Fibroblast of skin of scalp (primary cell): ENCODE data around the gene GNAS.

Experiments
- DNase-seq: peaks from one replicate; pipeline ENCODE4 v3.0.0-alpha.2; 2013

The GNAS gene

GRCh38 chr20:58899512-58899911 is 47.0 kb downstream of the GNAS start:
- no peak for DNase-seq

GRCh38 chr20:58900397-58900796 is 47.9 kb downstream of the GNAS start:
- no peak for DNase-seq

DNA sequence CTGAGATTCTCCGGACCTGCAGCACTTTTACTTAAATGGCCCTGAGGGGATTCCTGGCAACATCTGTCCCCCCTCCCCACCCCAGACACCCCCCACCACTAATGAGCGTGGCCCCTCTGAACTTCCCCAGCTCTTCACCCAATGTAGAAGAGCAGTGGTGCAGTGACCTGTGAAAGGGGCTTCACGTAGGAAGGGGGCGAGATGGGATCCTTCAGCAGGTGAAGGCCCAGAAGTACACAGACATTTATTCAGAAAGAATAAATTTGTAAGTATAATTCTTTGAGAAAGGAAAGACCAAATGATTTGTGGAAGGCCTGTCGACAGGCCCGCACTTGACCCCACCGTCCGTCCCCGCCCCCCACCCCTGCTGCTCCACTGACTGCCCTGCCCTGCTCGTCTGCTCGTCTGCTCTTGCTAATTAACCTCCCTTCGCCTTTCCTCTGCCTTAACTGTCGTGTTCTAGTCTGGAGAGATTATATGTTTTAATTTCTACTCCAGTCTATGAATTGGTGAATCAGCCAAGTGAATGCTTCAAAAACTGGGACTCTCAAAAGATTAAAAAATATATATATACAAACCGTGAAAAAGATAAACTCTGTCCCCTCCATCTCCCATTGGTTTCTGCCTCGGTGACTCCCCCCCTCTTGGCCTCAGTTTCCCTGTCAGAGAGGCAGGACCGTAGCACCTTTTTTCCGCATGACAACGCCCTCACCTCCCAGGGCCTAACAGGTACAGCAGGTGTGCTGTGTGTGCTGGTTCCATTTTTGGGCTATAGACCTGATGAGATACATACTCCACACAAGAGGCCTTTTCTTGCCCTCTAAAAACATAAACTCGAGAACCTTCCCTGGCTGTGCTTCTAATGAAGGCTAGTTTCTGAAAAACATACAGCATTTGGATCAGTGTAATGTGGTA is 49.2 kb downstream of the GNAS start:
- DNase-seq, result no peak

GRCh38 chr20:58903614-58904013 is 51.1 kb downstream of the GNAS start:
- DNase-seq, result no peak

GRCh38 chr20:58905236-58905635 is 52.7 kb downstream of the GNAS start:
- no peak for DNase-seq

DNA sequence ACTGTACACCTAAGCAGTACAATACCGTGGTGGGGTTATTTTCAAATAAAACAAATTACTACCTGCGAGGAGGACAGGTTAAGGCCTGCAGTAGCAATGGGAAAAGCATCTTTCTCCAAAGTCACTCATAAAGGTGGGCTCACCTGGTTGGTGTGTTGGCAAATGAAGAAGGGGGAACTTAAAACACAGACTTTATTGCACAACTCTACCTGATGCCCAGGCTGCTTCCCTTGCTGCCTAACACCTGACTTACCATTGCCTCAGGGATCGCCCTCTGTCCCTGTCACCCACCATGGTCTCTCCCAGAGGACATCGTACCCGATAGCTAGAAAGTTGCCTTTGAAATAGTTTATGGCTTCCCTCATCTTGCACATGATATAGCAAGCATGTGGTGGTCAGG is 53.6 kb downstream of the GNAS start:
- no peak for DNase-seq

- no peak for DNase-seq
Measured at GRCh38 chr20:58906894-58907293, 54.4 kb downstream of the GNAS start.

DNA sequence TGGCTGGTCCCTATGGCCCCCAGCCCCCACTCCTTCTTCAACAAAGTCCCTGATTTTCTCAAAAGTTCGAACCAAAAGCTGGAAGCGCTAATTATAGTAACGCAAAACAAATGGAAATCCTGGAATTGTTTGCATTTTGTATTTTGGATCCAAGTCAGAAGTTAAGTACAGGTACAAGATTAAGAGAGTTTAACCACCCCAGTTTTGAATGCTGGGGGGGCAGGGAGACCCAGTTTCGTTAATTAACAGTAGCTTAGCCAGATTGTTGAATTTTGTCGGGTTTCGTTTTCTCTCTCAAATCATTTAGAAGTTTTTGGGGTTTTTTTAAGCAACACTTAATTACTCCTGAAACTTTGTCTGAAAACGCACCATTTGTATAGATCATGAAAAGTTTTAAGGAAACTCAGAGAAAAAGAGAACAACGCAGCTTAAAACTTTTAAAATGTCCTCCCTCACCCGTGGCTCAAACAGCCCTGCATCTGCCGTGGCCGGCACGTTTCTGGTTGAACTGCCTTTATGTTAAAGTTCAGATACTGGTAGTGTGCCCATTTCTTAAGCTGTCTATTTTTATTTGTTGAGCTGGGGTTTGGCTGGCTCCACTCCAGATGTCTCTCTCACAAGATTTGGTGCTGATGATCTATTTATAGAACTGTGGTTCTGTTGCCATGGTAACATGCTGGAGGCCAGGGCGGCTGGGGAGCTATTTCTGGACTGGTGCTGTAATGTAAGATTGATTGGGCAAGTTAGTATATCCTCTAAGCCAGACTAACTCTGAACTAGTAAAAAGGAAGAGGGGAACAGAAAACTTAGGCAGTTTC is 55.0 kb downstream of the GNAS start:
- peak; percentile 99 for DNase-seq

DNA sequence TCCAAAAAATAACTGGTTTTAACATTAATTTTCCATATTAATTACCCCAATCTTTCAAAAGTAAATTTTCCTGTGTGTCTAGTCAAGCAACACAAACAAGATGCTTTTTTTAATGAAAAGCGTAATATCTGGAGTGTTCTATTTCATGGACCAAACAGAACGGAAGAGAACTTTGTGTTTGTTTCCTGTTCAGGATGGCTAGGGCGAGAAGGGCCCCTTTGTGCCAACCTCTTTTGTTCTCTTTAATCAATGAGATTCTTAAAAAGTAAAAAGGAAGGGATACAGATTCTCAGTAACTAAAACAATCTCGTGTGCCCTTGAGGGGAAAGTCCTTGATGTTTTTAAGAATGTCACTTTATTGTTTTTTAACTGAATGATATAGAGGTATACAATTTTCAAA is 55.7 kb downstream of the GNAS start:
- no peak for DNase-seq

DNA sequence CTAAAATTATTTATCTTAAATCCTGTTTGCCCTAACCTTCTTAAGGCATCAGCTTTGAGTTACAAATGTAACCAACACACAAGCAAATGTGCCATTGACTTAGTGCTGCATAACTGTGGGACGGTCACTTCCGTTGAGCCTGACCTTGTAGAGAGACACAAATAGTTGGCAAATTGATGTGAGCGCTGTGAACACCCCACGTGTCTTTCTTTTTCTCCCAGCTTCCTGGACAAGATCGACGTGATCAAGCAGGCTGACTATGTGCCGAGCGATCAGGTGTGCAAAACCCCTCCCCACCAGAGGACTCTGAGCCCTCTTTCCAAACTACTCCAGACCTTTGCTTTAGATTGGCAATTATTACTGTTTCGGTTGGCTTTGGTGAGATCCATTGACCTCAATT is 56.4 kb downstream of the GNAS start:
- no peak for DNase-seq

DNA sequence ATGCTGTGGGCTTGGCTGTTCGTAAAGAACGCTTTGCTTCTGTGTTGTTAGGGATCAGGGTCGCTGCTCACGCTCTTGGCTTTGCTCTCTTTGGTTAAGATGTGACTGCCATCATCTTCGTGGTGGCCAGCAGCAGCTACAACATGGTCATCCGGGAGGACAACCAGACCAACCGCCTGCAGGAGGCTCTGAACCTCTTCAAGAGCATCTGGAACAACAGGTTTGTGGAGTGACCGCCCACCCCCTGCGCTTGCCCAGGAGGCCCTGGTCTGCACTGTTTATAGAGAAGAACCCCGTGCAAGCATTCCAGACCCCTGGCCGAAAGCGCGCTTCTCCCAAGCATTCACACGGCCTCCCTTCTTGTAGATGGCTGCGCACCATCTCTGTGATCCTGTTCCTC is 57.1 kb downstream of the GNAS start:
- DNase-seq, result no peak

GRCh38 chr20:58910473-58910872 is 58.0 kb downstream of the GNAS start:
- no peak for DNase-seq

DNA sequence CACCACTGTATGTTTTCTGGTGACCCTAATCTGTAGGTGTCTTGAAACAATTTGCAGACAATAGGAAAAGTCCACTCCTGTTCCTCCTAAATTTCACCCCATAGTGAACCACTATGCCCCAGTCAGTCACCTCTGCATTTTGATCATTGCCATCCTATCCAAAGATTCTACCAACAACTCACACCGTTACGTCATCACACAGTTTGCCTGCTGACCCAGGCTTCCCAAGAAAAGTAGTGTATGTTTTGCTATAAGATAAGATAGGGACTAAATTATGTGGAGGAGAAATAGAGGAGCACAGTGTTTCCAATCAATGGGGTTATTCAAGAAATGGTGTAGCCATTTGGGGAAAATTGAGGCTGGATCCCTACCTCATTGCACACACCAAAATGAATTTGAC is 58.8 kb downstream of the GNAS start:
- DNase-seq, result no peak

DNA sequence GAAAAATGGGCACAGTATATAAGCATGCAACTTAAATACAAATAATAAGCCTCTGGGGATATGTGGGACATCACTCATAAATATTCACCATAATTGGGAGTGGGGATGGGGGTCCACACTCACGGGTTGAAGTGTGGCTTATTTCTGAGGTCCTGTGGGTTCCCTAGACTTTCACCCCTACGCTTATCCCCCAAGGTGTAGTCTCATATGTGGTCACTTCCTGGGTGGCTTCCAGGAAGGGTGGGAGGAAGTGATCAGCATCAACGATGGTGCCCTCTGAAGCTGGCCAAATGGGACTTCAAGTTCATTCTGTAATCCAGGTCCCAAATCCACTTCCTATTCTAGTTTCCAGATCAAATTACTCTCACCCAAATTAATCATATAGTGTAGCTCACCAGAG is 59.5 kb downstream of the GNAS start:
- DNase-seq, result no peak

- no peak for DNase-seq
Measured at GRCh38 chr20:58913079-58913478, 60.6 kb downstream of the GNAS start.

GRCh38 chr20:58918621-58919020 is 66.1 kb downstream of the GNAS start:
- no peak for DNase-seq

GRCh38 chr20:58921564-58921963 is 69.0 kb downstream of the GNAS start:
- no peak for DNase-seq

DNA sequence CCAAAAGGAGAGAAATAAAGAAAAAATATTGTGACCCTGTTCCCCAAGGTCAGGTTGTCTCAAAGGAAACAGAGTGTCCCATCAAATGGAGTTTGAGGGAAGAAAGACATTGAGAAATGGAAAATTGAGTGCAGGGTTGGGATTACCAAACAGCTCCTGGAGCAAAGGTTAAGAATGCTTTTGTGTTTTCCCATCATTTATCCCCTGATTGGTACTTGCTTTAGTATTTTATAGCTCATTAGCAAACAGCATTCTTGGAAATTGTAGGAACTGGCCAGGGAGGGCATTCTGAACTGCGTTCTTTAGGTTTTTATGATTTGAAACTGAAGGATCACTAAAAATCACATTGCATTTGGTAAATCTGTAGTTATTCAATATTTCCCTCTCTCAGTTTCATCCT is 69.5 kb downstream of the GNAS start:
- no peak for DNase-seq

DNA sequence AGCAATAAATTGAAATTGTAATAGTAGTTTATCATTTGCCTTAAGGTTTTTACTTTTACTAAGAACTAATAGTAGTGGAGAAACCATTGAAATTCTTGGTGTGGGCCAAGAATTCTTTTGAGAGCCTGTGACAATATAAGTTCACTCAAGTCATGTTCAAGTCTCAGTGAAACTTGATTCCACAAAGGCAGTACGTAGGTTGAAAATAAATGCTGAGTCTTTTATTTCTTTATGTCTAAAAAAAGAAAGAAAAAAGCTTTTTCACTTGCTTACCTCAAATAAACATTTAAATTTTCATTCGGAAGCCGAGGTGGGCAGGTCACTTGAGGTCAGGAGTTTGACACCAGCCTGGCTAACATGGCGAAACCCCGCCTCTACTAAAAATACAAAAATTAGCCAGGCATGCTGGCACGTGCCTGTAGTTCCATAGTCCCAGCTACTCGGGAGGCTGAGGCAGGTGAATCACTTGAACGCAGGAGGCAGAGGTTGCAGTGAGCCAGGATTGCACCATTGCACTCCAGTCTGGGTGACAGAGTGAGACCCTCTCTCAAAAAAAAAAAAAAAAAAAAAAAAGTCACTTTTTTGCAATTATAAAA is 70.7 kb downstream of the GNAS start:
- DNase-seq, result no peak

DNA sequence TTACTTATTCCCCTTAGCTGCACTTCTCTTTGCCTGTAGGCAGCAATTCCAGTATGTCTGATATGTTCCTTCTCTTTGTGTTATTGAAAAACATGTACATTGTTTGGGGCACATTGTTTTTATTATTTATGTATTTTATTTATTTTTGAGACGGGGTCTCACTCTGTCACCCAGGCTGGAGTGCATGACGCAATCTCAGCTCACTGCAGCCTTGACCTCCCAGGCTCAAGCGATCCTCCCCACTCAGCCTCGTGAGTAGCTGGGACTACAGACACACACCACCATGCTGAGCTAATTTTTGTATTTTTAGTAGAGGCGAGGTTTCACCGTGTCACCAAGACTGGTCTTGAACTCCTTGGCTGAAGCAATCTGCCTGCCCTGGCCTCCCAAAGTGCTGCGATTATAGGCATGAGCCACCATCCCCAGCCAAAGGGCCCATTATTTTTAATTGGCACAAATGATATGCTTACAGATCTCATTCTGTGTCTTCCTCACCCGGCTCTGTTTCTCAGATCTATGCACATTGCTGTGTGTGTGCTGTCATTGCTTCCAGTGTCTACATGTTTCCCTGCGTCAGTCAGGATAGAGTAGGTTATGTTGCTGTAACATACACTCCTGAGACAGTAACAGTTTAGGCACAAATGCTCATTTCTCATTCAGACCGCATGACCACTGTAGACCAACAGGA is 74.4 kb downstream of the GNAS start:
- no peak for DNase-seq

- DNase-seq, result no peak
Measured at GRCh38 chr20:58927490-58928061, 75.1 kb downstream of the GNAS start.

- no peak for DNase-seq
Measured at GRCh38 chr20:58930496-58930895, 78.0 kb downstream of the GNAS start.
